HG03460 (cell line): ENCODE measurements around the gene REV3L.

Experiments
- ATAC-seq: cut with Tn5 transposase; IDR thresholded peaks from one replicate; pipeline ENCODE4 v1.9.1; 2021; ENCODE audit not compliant: unreplicated experiment

Gene REV3L

DNA sequence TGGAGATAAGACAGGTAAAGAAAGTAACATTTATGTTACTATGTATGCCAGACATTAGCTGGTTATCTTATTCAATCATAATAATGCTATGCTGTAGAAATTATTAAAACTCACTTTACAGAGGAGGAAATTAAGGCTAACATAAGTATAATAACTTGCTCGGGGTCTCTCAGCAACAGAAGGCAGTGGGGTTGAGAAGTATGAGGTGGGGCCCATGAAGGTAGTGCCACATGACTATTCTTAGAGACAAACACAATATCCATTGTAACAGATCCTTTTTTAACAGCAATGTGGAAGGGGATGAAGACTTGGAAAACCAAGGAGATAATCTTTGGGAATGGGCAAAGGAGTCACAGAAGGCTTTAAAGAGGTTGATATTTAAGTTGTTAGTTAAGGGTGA, 11.5 kb downstream of the REV3L start:
- no peak for ATAC-seq

DNA sequence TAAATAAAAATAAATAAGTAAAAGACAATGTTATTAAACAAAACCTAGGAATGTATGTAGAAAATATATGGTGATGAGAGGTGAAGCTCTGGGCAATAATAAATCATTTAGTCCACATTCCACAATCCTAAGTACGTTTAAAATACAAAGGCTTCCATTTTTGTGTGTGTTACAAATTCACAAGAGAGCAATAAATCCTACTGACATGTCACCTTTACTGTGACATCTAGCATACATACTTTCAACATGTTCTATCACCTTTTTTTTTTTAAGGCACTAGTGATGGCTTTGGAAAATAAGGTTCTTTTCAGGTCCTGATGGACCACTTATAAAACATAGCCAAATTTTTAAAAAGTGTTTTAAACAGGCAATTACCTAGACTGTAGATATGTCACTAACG, 12.0 kb downstream of the REV3L start:
- no peak for ATAC-seq

DNA sequence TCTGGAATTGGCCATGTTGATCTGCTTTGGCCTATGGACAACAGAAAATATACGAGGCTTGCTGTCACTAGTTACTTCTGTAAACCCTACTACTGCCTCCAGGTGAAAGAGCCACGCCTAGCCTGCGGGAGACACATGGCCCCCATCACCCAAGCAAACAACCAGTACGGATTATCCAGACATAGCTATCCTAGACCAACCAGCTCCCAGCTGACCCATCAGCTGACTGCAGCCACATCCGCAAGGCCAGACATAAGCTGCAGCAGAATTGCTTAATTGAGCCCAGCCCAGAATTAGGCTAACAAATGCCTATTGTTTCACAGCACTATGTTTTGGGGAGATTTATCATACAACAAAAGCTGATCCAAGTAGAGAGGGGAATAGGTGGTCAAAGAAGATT, 13.5 kb downstream of the REV3L start:
- ATAC-seq: no peak

DNA sequence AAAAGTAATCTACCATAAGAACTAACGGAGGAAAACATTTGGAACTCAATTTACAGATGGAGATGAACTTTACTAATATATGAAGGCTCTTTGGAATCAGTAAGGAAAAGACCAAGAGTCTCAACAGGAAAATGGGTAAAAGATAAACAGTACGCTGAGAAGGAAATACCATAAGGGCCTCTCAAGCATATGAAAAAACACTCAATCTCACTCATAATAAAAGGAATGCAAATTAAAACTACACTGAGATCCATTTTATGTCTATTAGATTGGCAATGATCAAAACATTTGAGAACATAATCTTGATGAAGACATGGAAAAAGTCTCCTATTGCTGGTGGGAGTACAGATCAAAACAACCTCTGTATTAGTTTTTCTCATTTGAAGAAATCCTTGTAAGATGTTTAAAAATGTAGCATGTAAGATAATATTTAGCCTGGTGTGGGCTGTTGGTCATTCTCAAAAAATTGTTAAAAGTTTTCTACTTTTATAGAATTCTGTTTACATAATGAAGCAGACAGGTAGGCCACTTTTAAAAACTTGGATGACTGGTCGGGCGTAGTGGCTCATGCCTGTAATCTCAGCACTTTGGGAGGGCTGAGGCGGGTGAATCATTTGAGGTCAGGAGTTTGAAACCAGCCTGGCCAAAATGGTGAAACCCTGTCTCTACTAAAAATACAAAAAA, 14.5 kb downstream of the REV3L start:
- no peak for ATAC-seq

- no peak for ATAC-seq
Observed at GRCh38 chr6:111464184-111464583, 18.8 kb downstream of the REV3L start.

- no peak for ATAC-seq
Observed at GRCh38 chr6:111462770-111463391, 20.1 kb downstream of the REV3L start.

GRCh38 chr6:111461860-111462259, 21.2 kb downstream of the REV3L start:
- ATAC-seq: no peak

GRCh38 chr6:111458670-111459232, 24.3 kb downstream of the REV3L start:
- no peak for ATAC-seq

GRCh38 chr6:111456208-111456607, 26.8 kb downstream of the REV3L start:
- ATAC-seq: no peak

- ATAC-seq: no peak
Observed at GRCh38 chr6:111450636-111451035, 32.4 kb downstream of the REV3L start.

GRCh38 chr6:111450087-111450486, 32.9 kb downstream of the REV3L start:
- no peak for ATAC-seq

DNA sequence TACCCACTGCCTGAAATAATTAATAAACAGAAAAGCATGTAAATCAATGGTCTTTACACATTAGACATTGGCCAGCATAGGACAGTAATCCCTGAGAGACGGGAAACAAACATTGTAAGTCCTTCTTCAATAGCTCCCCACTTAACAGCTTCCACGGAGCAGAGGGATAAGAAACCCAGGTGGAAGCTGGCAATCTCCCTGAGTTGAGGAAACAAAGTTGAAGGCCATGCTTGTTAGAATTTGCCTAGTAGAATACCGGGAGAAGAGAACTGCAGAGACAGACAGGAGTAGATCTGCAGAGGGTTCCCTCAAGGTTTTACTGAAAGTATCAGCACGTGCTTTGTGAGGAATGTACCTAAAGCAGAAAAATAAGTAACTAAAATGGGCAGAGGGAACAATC, 33.9 kb downstream of the REV3L start:
- ATAC-seq: no peak

- ATAC-seq: no peak
Observed at GRCh38 chr6:111447051-111447450, 36.0 kb downstream of the REV3L start.

GRCh38 chr6:111445861-111446267, 37.2 kb downstream of the REV3L start:
- ATAC-seq: no peak

DNA sequence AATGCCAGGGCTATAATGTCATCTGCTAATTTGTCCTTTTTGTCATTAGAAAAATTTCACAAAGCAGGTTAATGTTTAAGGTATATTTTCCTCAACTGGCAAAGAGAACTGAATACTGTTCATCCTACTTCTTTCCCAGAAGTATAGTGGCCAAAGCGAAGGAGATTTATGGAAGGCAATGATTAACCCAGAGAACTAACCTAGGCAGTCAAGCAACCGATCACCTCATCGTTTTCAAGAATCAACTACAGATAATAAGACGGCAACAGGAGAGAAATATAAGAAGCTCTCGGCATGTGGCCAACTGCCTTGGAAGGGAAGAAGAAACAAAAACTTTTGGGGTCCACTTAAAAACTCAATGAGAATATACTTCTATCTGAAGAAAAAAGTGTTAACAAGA, 38.2 kb downstream of the REV3L start:
- no peak for ATAC-seq

DNA sequence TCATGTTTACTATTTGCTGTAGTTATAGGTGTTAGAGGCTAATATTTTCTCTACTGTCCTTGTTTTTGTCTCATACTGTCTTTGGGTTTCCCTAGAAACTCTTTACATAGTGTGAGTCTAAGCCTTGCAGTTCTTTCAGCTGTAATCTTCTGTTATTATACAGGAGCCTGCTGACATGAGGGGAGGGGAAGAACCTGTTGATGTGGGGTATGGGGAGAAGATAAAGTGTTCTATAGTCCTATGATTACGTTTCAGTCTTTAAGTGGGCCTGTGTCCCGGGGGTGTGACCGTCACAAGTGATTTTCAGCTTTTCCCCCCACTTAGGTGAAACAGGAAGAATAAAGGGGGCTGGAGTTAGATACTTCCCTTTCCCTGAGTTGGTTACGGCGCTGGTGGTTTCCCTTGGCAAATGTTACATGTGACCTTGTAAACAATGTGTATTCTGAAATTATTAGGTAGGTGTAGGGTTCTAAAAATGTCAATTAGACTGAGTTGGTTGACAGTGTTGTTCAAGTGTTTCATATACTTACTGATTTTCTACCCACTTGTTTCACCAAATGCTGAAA, 41.3 kb downstream of the REV3L start:
- ATAC-seq: peak; percentile 53

- no peak for ATAC-seq
Observed at GRCh38 chr6:111439171-111439570, 43.8 kb downstream of the REV3L start.

GRCh38 chr6:111437573-111437972, 45.4 kb downstream of the REV3L start:
- no peak for ATAC-seq

DNA sequence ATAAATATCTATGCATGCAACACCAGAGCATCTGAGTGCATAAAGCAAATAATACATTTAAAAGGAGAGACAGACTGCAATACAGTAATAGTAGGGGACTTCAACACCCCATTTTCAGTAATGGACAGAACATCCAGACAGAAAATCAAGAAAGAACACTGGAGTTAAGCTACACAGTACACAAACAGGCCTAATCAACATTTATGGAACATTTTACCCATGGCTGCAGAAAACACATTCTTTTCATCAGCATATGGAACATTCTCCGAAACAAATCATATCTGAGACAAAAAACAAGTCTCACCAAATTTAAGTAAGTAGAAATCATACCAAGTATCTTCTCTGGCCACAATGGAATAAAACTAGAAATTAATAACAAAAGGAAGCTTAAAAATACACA, 50.5 kb downstream of the REV3L start:
- no peak for ATAC-seq

GRCh38 chr6:111430605-111431376, 52.2 kb downstream of the REV3L start:
- ATAC-seq: no peak

DNA sequence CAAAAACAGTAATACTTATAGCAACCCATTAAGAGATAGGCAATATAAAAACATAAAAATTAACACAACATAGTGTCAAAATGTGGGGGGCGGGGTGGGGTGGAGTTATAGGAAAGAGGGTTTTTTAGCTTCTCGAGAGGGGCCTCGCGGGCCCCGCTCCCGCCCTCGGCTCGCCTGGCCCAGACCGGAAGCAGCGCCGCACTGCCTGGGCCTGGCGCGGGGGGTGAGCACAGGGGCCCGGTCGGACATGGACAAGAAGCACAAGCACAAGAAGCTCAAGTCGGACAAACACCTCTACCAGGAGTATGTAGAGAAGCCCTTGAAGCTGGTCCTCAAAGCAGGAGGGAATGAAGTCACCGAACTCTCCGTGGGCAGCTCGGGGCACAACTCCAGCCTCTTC, 53.4 kb downstream of the REV3L start:
- ATAC-seq: no peak

- ATAC-seq: no peak
Observed at GRCh38 chr6:111428811-111429210, 54.2 kb downstream of the REV3L start.
